Mucosa of gallbladder (tissue), 1 donor: ENCODE results near the gene DAD1. TPM values are rescaled to one million over a fixed set of nuclear protein-coding genes. Genes with fewer than 3 reads are reported as not detected.
"Not testable (repeated sequence)": the region's sequence is repeated elsewhere in the genome, so short reads cannot be mapped to it uniquely, and the experiment has no call there.

ENCODE experiments used
- DNase-seq: peaks from one replicate; pipeline ENCODE4 v3.0.0-alpha.2; 2020; ENCODE audit warnings: low spot score
- total RNA-seq: library from RNA; stranded (reverse); gene quantifications from one replicate; pipeline ENCODE4 v1.2.1, GENCODE V29; 2021
- donor health status: DM: no; HTN: no; CAD: no.

DAD1 gene
- 235 TPM for total RNA-seq

DNA sequence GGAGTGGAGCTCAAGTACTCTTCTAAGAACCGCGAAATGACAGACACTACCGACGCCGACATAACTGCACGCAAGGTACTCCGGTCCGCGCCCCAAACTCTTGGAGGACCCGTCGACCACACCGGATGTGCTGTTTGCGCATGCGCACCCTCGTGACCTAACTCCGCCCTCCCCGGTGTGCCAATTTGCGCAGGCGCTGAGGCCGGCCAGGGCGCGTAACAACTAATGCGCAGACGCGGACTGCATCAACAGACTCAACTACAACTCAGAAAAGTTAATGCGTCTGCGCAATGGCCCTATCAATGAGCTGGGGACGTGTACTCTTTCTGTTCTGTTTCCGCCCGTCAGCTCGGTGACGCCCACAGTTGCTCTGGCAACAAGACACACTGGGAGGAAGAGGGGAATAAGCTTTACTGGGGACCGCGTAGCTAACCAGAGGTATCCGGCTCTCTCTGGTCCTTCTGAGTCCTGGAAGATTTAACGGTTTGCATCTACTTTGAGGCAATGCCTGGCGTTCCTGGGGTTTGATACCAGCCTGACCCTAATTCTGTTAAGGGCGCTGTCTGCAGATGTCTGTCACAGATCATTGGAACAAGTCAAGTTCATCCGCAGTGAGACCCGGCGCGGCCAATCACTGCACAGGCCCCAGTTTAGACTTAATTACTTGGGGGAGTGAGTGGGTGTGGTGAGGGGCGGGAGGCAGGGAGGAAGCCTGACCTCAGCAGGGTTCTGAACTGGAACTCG is at the start of gene DAD1:
DAD1 (minus strand) TSS at position 129 of the 744 bp plus-strand sequence; CDS start at position 62, 67 bp downstream.
- DNase-seq: peak; percentile 99

DNA sequence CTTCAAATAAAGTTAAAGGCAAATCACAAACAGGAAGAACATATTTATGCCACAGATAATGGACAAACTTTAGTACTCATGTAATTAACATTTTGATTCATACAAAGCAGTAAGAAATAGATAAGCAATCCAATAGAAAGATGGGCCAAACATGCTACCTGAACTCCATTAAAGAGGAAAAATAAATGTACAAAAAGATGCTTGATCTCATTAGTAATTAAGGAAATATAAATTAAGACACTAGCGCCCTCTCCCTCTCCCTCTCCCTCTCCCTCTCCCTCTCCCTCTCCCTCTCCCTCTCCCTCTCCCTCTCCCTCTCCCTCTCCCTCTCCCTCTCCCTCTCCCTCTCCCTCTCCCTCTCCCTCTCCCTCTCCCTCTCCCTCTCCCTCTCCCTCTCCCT is 47.0 kb upstream of the DAD1 start:
- not testable (repeated sequence) for DNase-seq

DNA sequence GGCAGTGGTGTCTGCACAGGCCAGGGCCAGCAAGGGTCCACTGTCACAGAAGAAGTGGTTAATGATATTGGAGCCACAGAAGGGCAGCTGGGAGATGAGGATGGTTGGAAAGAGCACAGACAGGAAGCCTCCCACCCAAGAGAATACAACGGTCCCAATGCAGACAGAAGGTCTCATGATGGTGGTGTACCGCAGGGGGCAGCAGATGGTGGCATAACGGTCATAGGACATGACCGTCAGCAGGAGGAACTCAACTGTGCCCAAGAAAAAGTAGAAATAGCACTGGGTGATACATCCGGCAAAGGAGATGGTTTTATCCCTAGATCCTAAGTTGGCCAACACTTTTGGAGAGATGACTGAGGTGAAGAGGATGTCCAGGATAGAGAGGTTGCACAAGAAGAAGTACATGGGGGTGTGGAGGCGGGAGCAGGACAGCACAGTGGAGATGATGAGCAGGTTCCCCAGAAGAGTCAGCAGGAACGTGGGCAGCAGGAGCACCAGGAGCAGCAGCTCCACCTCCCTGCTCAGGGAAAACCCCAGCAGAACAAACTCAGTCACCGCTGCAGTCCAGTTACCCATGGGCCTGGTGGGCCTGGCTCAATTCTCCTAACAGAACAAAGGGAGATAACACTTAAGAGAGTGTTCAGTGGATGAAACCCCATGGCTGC is 45.3 kb upstream of the DAD1 start:
- DNase-seq: no peak

- no peak for DNase-seq
Observed at GRCh38 chr14:22630486-22630885, 41.5 kb upstream of the DAD1 start.

GRCh38 chr14:22630066-22630465 is 41.0 kb upstream of the DAD1 start:
- DNase-seq: no peak

GRCh38 chr14:22629361-22629760 is 40.3 kb upstream of the DAD1 start:
- DNase-seq: no peak

DNA sequence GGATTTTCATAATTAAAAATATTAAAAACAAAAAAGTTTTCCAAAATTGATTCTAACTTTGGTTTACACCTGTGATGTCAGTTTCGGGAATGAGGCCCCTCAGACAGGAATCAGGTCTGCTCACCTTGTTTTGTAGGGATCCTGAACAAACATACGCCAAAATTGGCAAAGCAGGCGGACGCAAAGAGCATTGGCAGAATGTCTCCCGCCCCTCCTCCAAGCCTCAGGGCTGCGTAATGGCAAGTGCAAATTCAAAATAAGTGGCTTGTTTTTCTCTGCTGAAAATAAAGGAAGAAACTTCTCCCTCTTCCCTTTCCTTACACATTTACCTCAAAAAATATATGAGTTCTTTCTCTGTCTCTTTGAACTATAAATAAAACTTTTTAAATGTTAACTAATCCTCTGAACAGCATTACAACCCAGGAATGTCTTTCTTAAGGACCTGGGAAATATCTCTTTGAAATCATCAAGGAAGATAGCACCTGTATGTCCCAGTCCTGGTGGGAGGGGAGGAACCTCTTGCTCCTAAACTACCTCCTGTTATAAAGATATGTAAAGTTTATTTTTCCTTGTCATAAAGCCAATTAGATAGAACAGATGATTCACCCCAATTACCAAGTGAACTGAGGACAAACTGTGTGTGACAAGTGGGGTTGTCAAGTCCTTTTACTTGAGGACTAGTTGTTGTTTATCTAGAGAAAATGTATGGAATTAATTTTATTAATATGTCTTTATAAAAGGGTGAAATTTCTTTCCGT is 38.7 kb upstream of the DAD1 start:
- DNase-seq: no peak

DNA sequence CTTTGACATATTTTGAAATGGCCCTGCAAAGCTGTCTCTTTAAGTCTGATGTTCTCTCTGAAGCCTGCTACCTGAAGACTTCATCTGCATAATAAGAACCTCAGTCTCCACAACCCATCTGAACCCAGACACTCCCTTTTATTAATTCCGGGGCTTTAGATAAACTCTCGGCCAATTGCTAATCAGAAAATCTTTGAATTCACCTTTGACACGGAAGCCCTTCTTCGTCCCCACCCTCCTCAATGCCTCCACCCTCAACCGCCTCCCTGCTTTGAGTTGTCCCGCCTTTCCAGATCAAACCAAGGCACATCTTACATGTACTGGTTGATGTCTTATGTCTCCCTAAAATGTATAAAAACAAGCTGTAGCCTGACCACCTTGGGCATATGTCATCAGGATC is 37.6 kb upstream of the DAD1 start:
- DNase-seq: no peak

DNA sequence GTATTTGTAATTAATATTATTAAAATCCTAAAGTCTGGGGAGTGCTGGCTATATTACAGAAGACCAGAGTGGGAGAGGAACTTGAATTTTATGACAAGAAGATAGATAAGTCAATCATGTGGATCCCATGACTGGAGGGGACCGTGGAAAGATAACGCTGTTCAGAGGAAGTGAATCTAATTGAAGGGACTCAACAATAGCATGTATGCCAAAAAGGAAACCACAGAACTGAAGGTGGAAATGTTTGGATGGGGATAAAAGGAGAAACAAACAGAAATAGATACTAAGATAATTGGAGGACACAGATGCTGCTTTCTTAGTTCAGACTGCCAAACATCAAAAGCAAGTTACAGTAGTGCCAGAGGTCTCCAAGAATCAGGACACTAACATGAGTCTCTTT is 34.0 kb upstream of the DAD1 start:
- DNase-seq: no peak

- DNase-seq: no peak
Observed at GRCh38 chr14:22622255-22622654, 33.2 kb upstream of the DAD1 start.

DNA sequence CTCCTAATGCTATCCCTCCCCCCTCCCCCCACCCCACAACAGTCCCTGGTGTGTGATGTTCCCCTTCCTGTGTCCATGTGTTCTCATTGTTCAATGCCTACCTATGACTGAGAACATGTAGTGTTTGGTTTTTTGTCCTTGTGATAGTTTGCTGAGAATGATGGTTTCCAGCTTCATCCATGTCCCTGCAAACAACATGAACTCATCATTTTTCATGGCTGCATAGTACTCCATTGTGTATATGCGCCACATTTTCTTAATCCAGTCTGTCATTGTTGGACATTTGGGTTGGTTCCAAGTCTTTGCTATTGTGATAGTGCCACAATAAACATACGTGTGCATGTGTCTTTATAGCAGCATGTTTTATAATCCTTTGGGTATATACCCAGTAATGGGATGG is 26.7 kb upstream of the DAD1 start:
- DNase-seq: not testable (repeated sequence)

- peak; percentile 24 for DNase-seq
Observed at GRCh38 chr14:22614240-22614799, 25.3 kb upstream of the DAD1 start.

DNA sequence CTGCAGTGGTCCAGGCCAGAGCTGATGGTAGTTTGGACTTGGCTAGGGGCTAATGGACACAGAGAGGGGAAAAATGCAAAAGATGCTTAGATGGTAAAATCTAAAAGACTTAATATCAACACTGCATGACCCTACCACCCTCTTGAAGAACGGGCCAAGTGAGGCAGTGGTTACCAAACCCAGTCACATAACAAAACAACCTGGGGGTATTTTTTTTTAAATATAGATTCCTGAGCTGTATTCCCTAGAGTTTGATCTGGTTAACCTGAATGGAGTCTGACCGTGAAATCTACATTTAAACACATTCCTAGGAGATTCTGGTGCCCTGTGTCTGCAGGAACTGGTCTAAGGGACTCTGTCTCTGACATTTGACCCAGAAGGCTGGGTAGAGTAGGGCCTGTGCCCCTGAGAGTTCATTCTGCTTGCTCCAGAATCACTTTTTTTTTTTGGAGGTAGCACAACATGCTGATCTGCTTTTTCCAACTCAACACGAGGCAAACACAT is 24.8 kb upstream of the DAD1 start:
- DNase-seq: no peak

DNA sequence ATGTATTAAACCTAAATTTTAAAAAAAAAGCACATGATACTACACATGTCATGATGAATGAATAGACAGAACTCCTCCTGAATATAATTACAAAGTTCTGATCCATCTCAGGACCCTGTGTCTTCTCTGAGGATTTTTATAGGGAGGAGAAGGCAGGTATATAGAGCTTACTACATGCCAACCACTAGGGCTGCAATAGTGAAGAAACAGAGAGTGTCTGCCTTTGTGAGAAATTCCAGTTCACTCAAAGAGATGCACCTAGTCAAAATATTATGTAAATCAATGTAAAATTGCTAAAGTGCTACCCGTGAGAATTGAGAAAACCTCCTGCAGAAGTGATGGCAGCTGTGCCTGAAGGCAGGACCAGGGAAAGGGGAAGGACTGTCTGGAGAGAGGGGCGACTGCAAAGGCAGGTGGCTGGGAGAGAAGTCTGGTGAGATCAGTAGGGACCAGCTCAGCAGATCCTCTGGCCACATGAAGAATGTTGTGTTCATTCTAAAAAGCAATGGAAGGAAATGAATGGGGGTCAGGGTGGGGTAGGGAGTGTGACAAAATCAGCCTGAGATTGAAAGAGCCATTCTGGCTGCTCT is 24.2 kb upstream of the DAD1 start:
- DNase-seq: no peak

DNA sequence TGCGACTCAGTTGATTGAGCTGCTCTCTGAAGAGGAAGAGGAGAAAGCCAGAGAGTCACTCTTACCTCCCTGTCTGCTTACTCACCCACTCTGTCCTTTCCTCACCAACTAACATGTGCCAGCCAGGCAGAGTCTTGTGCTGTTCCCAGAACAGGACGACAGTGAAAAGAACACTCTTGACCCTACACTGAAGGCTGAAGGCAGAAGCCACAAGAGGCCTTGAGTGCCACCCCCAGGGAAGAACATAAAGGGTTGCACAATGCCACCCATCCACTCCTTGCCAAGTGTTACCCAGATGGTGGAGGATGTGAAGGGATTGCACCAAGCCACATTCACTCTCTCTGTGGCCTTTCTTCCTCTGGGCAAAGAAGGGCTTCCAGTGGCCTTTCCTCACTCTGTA is 21.9 kb upstream of the DAD1 start:
- DNase-seq: no peak

DNA sequence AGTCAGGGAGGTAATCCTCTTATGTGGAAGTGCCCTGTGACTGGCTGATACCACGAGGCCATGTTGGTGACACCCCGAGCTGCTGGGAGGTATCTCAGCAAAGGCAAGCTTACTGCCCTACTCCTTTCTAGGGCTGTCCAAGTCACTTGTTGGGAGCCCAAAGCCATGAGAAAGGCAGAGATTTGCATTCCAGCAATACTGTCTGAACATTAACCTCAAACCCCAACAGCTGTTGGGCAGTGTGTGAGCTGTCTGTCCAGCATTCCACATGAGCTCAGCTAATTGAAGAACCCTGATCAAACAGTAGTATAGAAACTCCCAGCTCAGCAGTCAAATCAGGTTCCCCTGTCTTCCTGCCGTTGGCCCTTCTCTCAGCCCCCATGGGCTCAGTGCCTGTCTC is 18.3 kb upstream of the DAD1 start:
- DNase-seq: no peak

DNA sequence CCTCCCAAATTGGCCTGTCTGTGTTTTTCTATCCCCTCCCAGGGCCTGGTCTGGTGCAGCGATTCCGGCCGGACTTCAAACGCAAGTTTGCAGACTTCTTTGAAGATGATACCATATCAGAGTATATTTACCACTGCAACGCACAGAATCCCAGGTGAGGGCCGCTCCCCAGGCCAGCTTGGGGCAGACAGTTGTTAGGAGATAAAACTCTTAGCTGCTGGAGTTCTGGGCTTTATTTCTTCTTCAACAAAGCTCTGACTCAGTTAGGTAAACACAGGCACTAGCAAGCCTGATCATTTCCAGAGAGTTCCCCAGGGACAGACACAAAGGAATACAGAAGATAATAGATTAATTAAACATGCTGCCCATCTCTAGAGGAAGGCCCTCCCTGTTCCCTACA is 17.4 kb upstream of the DAD1 start:
- DNase-seq: no peak

- no peak for DNase-seq
Observed at GRCh38 chr14:22602862-22603261, 13.8 kb upstream of the DAD1 start.

GRCh38 chr14:22601996-22602395 is 13.0 kb upstream of the DAD1 start:
- DNase-seq: no peak

DNA sequence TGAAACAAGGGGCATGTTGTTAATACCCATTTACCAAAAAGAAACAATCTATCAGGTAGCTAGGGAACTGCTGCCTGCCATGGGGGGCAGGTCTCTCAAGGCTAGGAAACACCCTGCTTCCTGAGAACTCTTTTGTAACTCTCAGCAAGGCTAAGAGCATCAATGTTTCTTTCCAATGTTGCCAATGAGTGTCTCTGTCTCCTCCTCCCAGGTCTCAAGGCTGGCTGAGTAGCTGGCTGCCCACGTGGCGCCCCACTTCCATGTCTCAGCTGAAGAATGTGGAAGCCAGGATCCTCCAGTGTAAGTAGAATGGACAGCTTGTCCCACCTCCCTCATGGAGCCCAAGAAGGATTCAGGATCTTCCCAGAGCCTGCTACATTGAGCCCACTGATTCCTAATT is 12.4 kb upstream of the DAD1 start:
- DNase-seq: no peak

DNA sequence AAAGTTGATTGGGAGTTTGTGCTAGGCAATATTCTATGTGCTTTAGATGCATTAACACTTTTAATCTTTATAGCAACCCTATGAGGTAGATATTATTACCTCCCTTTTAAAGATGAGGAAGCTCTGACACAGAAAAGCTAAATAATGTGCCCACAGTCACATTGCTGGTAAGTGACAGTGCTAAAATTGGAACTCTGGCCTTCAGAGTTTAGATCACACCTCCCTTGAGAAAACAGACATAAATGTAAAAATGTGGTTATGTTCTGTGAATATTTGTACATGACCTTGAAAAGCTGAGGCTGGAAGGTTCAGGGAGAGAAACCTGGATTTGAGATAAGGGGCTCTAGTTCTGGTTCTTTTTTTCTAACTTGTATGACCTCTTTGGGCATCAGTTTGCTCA is 11.0 kb upstream of the DAD1 start:
- no peak for DNase-seq

- no peak for DNase-seq
Observed at GRCh38 chr14:22599349-22599748, 10.3 kb upstream of the DAD1 start.
